GM18502 (cell line): ENCODE measurements around the gene MAFF.
A peak's percentile ranks its signal among the peaks of the same experiment; 100 is the strongest.
"Not testable (repeated sequence)": the region's sequence is repeated elsewhere in the genome, so short reads cannot be mapped to it uniquely, and the experiment has no call there.

Experiments used
- ATAC-seq: cut with Tn5 transposase; IDR thresholded peaks from one replicate; pipeline ENCODE4 v1.9.1; 2021; ENCODE audit warnings: mild to moderate bottlenecking; ENCODE audit not compliant: unreplicated experiment, poor library complexity

The MAFF gene

GRCh38 chr22:38201711-38202436 is at the start of gene MAFF:
Gene MAFF, plus strand, starts transcription at chr22:38201994. Its CDS starts 11,860 bp downstream, at chr22:38213854.
- ATAC-seq = peak; percentile 57

- no peak for ATAC-seq
These were observed 47.8 kb upstream of the MAFF start for GRCh38 chr22:38153821-38154562.

- ATAC-seq = not testable (repeated sequence)
These were observed 47.3 kb upstream of the MAFF start for GRCh38 chr22:38154563-38154915.

GRCh38 chr22:38155703-38156102 is 46.1 kb upstream of the MAFF start:
- no peak for ATAC-seq

GRCh38 chr22:38162881-38163843 is 38.6 kb upstream of the MAFF start:
- ATAC-seq = no peak

- no peak for ATAC-seq
These were observed 37.8 kb upstream of the MAFF start for GRCh38 chr22:38163844-38164550.

GRCh38 chr22:38164551-38164918 is 37.3 kb upstream of the MAFF start:
- ATAC-seq = no peak

GRCh38 chr22:38165922-38166593 is 35.7 kb upstream of the MAFF start:
- ATAC-seq = no peak

GRCh38 chr22:38167988-38168407 is 33.8 kb upstream of the MAFF start:
- no peak for ATAC-seq

- no peak for ATAC-seq
These were observed 32.7 kb upstream of the MAFF start for GRCh38 chr22:38169116-38169515.

- ATAC-seq = no peak
These were observed 31.3 kb upstream of the MAFF start for GRCh38 chr22:38170469-38170868.

GRCh38 chr22:38171927-38172831 is 29.6 kb upstream of the MAFF start:
- no peak for ATAC-seq

GRCh38 chr22:38172832-38173640 is 28.8 kb upstream of the MAFF start:
- no peak for ATAC-seq

- ATAC-seq = no peak
These were observed 28.2 kb upstream of the MAFF start for GRCh38 chr22:38173641-38173906.

- no peak for ATAC-seq
These were observed 27.2 kb upstream of the MAFF start for GRCh38 chr22:38174626-38175025.

GRCh38 chr22:38175206-38176118 is 26.3 kb upstream of the MAFF start:
- no peak for ATAC-seq

- ATAC-seq = no peak
These were observed 25.5 kb upstream of the MAFF start for GRCh38 chr22:38176170-38176741.
